T-helper 22 cell (primary cell): ENCODE measurements around the gene LSM14B.

ENCODE experiments used
- DNase-seq: peaks from one replicate; pipeline ENCODE4 v3.0.0-alpha.2; 2020; ENCODE audit warnings: low read depth

Gene LSM14B

DNA sequence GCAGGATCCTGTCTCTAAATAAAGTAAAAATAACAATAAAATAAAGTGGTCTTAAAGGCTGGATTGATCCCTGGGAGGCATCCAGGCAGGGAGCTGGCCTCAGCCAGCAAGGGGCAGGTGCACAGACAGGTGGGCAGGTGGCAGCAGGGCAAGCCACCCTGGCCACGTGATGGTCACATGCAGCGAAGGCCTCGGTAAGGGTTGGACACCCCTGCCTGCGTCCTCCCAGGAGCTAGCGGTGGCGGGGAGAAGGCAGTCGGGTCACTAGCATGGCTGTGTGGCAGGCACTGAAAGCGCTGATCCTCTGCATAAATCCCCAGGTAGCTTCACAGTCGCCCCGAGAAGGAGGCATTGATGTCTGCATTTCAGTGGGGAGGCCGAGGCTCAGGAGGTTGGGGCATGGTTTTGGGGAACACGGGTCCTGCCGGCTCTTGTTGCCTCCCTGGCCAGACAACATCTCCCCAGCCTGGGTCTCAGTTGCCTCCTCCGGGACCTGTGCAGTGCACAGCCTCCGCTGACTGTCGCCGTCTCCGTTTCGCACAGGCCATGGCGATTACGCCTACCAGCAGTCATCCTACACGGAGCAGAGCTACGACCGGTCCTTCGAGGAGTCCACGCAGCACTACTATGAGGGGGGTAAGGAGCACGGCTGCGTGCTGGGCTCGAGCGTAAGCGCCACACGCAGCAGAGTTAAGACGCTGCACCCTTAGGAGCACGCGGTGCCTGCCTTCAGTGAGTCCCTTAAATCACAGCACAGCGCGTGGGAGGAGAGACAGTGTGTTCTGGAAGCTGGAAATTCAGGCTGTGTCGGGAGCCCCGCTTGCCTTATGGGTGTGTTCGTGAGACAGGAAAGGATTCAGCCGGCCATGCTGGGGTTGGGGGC, 42.8 kb downstream of the LSM14B start:
- DNase-seq, result no peak

DNA sequence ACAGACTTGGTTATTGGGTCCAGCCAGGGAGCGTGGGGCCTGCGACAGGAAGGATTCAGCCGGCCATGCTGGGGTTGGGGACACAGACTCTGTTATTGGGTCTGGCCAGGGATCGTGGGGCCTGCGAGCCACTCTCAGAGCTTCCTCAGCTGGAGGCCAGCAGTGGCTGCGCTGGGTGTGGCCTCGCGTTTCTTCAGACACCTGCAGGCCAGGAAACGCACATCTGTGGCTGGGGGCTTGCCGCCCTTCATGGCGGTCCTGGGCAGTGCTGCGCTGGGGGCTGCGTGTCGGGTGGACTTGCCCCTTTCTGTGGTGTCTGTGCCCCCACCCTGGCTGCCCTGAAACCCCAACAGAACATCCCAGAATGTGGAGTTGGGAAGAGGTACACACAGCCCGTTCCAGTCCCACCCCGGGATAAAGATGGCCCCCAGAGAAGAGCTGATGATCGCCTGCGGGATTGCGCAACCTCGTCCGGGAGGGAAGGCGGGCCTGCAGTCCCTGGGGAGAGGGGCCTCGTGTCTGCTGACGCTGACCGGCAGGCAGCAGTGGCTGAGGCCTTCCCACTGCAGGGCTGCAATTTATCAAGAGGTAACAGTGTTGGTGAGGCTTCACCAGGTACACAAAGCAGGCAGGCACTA, 43.6 kb downstream of the LSM14B start:
- no peak for DNase-seq

DNA sequence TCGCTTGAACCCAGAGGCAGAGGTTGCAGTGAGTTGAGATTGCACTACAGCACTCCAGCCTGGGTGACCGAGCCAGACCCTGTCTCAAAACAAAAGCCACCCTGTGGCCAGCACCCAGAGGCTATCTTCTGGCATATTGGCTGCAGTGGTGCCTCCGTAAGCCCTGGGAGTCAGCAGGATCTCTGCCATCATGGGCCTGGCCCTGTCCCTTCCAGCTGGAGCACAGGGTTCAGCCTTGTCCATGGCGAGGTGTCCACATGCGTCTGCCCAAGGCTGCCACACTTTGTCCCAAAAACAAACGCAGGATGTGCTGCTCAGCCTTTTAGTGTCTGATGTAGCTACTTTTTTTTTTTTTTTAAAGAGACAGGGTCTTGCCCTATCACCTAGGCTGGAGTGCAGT, 45.2 kb downstream of the LSM14B start:
- DNase-seq, result no peak

DNA sequence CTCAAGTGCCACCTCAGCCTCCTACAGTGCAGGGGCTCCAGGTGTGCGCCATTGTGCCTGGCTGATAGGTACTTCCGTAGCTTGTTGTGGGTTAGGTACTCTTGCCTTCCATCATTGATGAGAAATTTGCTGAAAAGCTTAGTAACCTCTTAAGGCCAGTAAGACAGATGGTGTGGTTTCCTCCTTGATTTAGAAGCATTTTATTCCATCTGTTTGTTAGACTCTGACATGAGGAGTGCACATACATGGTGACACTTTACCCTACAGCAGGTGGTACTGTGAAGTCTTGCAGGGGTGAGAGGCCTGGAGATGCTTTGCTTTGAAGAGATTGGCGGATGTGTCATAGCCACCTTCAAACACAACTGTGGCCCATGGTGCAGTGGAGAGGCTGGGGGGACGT, 45.8 kb downstream of the LSM14B start:
- no peak for DNase-seq

DNA sequence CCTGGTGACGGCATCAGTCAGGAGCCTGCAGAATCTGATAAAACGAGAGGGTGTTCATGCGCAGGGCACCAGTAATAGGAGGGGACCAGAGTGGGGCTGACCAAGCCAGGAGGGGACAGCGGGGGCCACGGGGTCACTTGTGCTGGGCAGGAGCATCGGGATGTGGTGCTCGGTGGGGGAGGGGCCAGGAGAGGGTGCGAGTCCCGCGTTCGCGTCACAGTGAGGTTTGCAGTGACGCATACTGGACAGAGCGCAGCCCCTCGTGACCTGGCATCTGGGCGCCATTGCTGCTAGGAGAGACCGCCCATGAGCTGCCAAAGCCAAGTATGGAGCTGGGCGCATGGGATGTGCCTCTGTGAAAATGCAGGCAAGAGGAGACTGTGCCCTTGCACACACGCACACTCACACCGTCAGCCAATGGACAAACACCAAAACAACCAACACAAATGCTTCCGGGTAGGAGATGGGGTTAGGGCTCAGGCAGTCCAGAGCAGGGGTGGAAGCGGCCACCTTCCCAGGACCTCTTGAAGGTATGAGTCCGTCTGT, 46.7 kb downstream of the LSM14B start:
- no peak for DNase-seq

DNA sequence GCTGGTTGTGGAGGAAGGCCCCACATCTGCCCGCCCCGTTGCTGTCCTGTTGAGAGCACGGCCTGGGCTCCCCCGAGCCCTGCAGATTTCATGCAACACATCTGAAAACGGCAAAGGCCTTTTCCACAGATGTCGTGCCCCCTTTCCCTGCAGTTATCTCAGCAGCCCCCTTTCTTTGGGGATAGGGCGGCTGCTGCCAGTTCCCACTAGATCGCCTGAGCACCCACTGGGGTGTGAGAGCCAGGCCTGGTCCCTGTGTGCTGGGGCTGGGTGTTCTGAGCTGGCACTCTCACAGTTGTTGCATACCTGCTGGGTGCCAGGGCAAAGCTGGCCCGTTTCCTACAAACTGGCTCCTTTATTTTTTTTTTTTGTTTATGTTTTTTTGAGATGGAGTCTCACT, 48.3 kb downstream of the LSM14B start:
- no peak for DNase-seq

DNA sequence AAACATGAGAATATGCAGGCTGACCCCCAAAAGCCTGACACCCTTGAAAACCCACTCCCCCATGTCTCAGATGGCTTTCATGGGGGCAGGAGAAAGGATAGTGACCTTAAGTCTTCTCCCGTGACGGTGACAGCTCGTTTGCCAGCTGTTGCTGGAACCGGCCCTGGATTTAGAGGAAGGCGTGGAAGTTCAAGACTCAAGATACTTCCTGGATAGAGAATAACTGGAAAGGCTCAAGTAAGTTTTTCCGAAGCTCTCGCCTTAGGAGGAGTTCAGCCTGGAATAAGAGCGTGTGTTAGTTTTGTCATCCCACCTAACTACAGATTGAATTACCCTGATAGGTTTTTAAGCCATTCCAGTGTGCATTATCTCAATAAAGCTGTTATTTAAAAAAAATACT, 49.0 kb downstream of the LSM14B start:
- DNase-seq, result no peak

DNA sequence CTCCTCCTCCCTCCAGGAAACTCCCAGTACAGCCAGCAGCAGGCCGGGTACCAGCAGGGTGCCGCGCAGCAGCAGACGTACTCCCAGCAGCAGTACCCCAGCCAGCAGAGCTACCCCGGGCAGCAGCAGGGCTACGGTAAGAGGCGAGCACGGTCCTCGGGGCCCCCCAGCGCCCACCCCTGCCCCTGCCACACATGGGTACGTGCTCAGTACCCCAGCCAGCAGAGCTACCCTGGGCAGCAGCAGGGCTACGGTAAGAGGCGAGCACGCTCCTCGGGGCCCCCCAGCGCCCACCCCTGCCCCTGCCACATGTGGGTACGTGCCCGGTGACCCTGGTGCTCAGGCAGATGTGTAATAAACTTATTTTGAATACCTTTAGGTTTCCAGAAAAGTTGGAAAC, 50.4 kb downstream of the LSM14B start:
- no peak for DNase-seq

DNA sequence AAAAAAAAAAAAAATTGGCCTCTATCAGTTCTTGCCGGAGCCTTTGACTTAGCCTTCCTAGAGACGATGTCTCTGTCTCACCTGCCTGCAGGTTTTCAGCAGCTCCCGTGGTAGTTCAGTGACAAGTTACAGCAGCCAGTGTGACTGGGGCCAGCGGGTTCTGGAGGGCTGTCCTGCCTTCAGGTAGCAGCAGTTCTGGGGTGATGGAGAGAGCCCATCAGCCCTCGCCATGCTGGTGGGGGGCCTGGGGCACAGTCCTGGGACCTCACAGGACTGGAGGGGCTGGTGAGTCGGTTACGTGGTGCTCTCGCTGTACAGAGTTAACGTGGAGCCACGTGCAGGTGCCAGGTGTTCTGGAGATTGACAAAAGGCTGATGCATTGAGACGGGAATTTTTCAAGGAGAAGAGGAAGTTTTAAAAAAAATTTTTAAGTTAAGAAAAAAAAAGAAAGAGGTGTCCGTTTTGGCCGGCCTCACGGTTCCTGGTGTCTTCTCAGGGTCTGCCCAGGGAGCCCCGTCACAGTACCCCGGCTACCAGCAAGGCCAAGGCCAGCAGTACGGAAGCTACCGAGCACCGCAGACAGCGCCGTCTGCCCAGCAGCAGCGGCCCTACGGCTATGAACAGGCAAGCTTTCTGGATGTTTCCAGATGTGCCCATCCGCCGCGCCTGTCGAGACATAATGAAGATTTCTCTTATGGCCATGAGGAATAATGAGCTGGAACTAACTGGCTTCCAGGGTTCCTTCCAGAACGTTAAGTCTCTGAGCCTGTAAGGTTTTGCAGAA, 51.9 kb downstream of the LSM14B start:
- no peak for DNase-seq

DNA sequence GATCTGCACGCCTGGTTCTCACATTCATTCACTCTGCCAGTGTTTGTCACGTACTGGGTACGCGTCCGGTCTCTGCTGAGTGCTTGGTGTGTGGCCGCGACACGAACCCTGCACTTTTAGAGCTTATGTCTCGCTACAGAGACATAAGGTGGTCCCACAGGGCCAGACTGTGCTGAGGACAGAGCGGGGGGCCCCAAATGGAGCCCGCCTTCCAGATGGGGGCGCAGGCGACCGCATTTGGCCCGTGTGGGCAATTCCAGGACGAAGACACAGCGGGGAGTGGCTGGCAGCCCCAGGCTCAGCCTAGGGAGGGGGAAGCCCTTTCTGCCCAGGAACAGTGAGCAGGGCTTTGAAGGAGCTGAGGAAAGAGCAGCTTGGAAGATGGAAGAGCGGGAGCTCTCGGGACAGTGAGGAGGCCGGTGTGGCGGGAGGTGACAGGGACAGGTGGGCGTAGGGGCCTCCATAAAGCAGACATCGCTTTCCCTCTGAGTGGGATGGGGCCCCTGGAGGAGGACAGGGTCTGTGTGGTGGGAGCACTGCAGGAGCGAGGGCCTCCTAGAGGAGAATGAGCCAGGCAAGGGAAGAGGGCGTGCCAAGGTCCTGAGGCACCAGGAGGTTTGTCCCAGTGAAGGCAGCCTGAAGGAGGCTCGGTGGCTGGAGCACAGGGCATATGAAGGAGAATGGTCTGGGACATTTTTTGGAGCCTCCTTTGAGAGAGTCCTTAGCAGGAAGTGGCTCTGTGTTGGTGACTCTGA, 52.8 kb downstream of the LSM14B start:
- DNase-seq, result no peak

DNA sequence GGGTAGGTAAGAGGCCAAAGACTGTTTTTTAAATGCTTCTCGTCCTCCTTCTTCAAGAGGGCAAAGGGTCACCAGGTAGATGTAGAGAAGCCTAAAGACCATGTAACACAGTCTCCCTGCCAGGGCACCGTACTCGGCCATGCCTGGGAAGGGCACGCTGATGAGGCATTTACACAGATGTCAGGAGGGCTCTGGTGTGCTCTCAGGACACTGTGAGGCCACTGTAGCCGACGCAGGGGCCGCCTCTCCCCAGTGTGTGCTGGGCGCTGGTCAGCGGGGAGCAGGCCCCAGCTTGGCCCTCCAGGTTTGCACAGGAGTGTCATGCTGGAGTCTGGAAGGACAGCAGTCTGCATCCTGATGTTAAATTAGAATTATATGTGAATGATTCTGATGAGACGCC, 53.4 kb downstream of the LSM14B start:
- no peak for DNase-seq

DNA sequence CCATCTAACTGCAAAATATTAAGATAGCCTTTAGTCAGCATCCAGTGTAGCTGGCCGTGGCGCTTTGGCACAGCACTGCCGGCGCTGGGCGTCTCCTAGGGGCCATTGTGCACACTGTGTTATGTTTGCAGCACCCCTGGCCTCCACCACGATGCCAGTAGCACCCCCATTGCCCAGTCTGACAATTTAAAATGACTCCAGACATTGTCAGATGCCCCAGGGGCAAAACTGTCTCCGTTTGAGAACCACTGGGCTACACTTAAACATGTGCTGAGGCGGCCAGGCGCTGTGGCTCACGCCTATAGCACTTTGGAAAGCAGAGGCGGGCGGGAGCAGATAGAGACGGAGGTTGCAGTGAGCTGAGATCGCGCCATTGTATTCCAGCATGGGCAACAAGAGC, 54.6 kb downstream of the LSM14B start:
- DNase-seq, result no peak

DNA sequence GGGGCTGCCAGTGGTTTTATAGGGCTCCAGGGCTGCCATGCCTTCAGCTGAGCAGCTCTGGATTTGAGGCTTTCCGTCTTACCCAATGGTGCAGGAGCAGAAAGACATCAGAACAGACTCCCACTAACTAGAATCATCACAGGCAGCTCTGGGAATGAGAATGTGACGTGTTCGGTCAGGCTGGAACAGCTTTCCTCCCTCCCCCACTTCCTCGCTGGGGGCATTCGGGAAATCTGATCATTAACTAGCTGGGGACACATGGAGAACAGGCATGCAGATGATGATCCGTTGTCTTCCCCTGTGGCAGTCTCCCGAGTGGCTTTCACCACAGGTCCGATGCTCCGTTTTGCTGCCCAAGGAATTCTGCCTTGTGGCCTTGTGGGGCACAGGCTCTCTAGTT, 55.0 kb downstream of the LSM14B start:
- DNase-seq, result no peak

DNA sequence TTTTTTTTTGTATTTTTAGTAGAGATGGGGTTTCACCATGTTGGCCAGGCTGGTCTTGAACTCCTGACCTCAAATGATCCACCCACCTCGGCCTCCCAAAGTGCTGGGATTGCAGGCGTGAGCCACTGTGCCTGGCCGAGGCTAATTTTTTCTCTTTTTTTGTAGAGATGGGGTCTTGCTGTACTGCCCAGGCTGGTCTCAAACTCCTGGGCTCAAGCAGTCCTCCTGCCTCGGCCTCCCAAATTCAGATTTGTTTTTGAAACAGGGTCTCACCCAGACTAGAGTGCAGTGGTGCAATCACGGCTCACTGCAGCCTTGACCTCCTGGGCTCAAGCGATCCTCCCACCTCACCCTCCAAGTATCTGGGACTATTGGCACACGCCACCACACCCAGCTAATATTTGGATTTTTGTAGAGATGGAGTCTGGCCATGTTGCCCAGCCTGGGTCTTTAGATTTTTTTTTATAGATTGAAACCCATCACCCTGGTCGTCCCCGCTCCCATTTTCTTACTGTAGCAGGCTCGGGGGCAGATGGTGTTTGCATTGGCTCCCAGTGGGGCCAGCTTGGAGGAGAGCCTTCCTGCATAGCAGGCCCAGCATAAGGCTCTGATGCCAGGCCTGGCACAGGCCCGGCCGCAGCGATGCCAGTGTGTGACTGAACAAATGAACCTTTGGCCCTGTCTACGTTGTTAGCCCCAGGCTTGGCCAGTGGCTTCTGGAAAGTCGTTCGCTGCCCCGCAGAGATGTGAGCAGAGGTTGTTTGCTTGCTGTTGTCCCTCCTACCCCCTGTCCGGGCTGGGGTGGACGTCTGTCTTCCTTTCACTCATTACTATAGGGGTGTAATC, 56.3 kb downstream of the LSM14B start:
- no peak for DNase-seq

DNA sequence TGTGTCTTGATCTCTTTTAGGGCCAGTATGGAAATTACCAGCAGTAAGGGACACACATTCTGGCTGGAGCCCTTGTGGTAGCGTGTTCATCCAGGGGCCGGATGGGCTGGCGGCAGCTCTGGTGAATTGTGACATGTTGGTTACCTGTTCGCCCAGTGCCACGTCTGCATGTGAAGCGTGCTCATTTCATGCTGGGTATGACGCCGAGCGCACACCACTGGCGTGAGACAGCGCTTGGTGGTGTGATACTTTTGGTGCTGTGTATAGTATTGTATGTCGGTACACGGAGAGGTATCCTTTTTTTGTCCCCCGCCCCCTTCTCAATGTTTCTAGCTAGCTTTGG, 56.9 kb downstream of the LSM14B start:
- no peak for DNase-seq

DNA sequence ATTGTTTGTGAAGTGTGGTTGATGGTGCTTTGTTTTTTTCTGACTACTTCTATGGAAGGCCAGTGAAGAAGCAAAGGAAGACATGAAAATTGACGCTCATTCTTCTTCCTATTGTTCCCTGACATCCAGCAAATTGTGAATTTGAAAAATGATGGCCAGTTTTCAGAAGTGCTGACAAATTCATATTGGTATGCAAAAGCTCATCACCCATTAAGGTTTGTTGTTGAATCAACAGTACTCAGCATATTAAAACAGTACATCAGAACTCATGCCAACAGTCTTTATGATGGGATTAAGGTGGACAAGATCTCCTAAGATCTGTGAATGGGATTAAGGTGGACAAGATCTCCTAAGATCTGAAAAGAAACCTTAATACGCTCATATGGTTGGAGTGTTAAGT, 59.5 kb downstream of the LSM14B start:
- no peak for DNase-seq

DNA sequence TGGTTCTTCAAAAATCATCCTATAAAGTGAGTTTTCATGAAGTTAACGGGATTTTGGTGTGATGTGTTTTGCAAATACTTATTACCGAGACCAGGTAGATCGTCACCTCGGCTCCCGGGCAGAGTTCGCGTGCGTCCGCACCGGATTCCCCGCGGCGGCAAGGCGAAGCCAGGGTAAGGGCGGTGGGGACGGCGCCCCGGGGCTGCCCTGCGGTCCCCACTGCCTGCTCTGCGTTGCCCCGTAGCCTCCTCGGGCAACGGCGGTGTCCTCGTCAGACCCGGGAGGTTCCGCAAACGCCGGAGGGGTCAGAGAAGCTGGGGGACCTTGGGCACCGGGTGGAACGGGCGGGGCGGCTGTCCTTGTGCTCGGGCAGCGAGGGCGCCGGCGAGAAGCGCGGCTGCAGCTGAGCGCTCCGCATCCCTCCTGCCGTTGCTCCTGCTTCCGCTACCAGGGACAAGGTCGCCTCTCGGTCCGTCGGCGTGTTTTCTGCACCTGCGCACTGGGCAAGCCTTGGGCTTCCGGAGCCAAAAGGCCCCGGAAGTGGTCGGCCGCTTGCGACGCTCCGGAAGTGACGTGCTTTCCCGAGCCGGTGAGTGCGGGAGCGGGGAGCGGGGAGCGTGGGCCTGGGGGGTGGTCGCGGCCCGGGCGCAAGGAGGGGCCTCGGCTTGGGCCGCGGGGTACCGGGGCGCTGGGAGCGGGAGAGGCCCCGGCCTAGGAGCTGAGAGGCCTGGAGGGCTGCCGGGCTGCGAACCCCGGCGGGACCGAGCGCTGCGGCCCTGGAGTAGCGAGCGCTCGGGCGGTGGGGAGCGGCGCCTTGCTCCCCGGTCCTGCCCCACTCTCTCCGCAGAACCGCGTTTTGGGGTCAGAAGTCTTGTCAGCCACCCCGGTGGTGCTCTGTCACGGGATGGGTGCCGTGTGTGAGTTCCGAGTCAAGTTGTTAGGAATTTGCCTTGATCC, 60.5 kb downstream of the LSM14B start, which contains the start of gene MTG2:
TSS of gene MTG2 (plus strand) at position 560 of the 957 bp plus-strand sequence. CDS start 10,393 bp downstream, outside the sequence.
- DNase-seq, result peak; percentile 92

DNA sequence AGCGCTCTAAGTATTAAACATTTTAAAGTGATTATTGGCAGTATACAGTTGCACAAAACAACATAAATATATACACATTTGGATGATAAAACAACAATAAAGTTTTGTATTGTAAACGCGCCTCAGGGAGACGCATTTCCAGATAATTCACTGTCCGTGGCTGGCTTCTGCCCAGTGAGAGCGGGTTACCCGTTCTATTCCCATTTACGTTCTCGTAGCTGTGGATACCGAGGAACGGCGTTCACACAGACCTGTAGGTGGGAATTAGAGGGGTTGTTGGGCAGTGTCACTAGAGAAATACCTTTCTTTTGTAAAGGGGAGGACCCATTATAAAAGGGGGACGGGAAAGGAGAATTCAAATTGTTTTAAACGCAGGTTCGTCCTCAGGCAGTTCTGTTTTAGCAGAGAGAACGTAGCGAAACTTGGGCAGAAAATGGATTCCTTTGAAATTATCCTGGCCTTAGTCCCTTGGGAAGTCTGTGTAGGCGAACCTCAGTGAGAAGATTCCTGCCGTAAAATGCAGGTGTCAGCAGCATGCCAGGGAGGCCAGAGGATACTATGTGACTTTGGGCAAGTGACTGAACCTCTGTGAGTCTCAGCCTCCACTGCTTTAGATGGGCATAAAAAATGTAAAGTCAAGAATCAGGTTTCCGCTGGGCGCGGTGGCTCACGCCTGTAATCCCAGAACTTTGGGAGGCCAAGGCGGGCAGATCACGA, 61.3 kb downstream of the LSM14B start:
- no peak for DNase-seq
